ENCODE results near the gene STK17B.
"Not testable (repeated sequence)": the region's sequence is repeated elsewhere in the genome, so short reads cannot be mapped to it uniquely, and the experiment has no call there.

STK17B gene

GRCh38 chr2:196103626-196104025, 67.8 kb downstream of the STK17B start:
- TF ChIP-seq CTCF (IDR thresholded peaks at IDR 0.05; ENCODE audit: extremely low read depth, insufficient read depth, missing control alignments), result no peak
- DNase-seq (ENCODE audit: low spot score), result no peak
- in situ Hi-C loops (cut with MboI; ENCODE audit: low pct_unique_long_range_greater_than_20kb, low sequenced_read_pairs, unreplicated experiment), result no loop called here

GRCh38 chr2:196101325-196101991, 69.9 kb downstream of the STK17B start:
- peak; percentile 2 for TF ChIP-seq CTCF (IDR thresholded peaks at IDR 0.05; ENCODE audit: extremely low read depth, insufficient read depth, missing control alignments)
- in situ Hi-C loops (cut with MboI; ENCODE audit: low pct_unique_long_range_greater_than_20kb, low sequenced_read_pairs, unreplicated experiment), result no loop called here
- DNase-seq (ENCODE audit: low spot score), result peak; percentile 58

GRCh38 chr2:196099916-196100315, 71.5 kb downstream of the STK17B start:
- DNase-seq (ENCODE audit: low spot score), result no peak
- in situ Hi-C loops (cut with MboI; ENCODE audit: low pct_unique_long_range_greater_than_20kb, low sequenced_read_pairs, unreplicated experiment), result no loop called here
- TF ChIP-seq CTCF (IDR thresholded peaks at IDR 0.05; ENCODE audit: extremely low read depth, insufficient read depth, missing control alignments), result no peak

GRCh38 chr2:196097864-196098660, 73.3 kb downstream of the STK17B start:
- no peak for DNase-seq (ENCODE audit: low spot score)
- no peak for TF ChIP-seq CTCF (IDR thresholded peaks at IDR 0.05; ENCODE audit: extremely low read depth, insufficient read depth, missing control alignments)
- in situ Hi-C loops (cut with MboI; ENCODE audit: low pct_unique_long_range_greater_than_20kb, low sequenced_read_pairs, unreplicated experiment), result no loop called here

- DNase-seq (ENCODE audit: low spot score), result no peak
- no peak for TF ChIP-seq CTCF (IDR thresholded peaks at IDR 0.05; ENCODE audit: extremely low read depth, insufficient read depth, missing control alignments)
- in situ Hi-C loops (cut with MboI; ENCODE audit: low pct_unique_long_range_greater_than_20kb, low sequenced_read_pairs, unreplicated experiment), result no loop called here
These were observed 74.2 kb downstream of the STK17B start for GRCh38 chr2:196096982-196097745.

GRCh38 chr2:196096264-196096663, 75.1 kb downstream of the STK17B start:
- TF ChIP-seq CTCF (IDR thresholded peaks at IDR 0.05; ENCODE audit: extremely low read depth, insufficient read depth, missing control alignments), result no peak
- in situ Hi-C loops (cut with MboI; ENCODE audit: low pct_unique_long_range_greater_than_20kb, low sequenced_read_pairs, unreplicated experiment), result no loop called here
- DNase-seq (ENCODE audit: low spot score), result no peak

GRCh38 chr2:196089448-196089847, 81.9 kb downstream of the STK17B start:
- in situ Hi-C loops (cut with MboI; ENCODE audit: low pct_unique_long_range_greater_than_20kb, low sequenced_read_pairs, unreplicated experiment); DNase-seq (ENCODE audit: low spot score): not testable (repeated sequence)
